ENCODE measurements around the gene MACROH2A1. TPM values are rescaled to one million over a fixed set of nuclear protein-coding genes. Genes with fewer than 3 reads are reported as not detected.

The MACROH2A1 gene
- total RNA-seq, 1 donor from 2014 or later: 319 TPM

DNA sequence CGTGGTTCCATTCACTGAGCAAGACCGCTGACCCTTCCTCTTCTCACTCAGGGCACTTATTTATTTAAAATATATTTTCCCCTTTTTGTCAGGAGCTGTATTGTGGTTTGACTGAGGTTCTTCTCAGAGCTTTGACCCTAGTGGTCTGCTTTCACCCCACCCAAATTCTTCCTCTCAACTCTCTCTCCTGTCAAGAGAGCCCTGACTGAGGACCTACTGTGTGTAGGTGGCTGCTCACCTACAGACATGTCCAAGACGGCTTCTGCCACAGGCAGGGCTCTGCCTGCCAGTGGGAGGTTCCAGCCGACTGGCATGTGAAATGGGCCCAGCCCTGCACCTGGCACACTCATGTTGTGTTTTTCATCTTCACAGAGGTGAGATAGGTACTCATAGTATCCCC, 42.9 kb upstream of the MACROH2A1 start:
- H3K27ac Mint-ChIP-seq: no peak overlapping the region
- TF ChIP-seq CTCF (IDR thresholded peaks at IDR 0.05; ENCODE audit: unreplicated experiment): no peak
- no peak for DNase-seq (ENCODE audit: low spot score, unreplicated experiment)
- peaks cover 5% of the 10 kb centered on the region for H3K4me1 Mint-ChIP-seq (ENCODE audit: low read depth)
- no peaks in the 10 kb centered on the region for H3K9me3 Mint-ChIP-seq (ENCODE audit: low read depth)
- no peaks in the 10 kb centered on the region for H3K36me3 Mint-ChIP-seq (ENCODE audit: insufficient read depth)
- H3K4me3 Mint-ChIP-seq (ENCODE audit: low read depth): no peak overlapping the region
- H3K27me3 Mint-ChIP-seq: peaks cover 12% of the 10 kb centered on the region

- H3K4me3 Mint-ChIP-seq (ENCODE audit: low read depth): no peak overlapping the region
- H3K27me3 Mint-ChIP-seq: peaks cover 12% of the 10 kb centered on the region
- no peak overlapping the region for H3K27ac Mint-ChIP-seq
These were observed 42.4 kb upstream of the MACROH2A1 start for GRCh38 chr5:135441350-135441831.

GRCh38 chr5:135440916-135441315, 41.9 kb upstream of the MACROH2A1 start:
- Mint-ChIP-seq H3K9me3 (ENCODE audit: low read depth) (no peaks in the 10 kb centered on the region), H3K27me3 (peaks cover 9% of the 10 kb centered on the region), H3K27ac (no peak overlapping the region), H3K4me3 (ENCODE audit: low read depth) (no peak overlapping the region), H3K36me3 (ENCODE audit: insufficient read depth) (no peaks in the 10 kb centered on the region), H3K4me1 (ENCODE audit: low read depth) (peaks cover 7% of the 10 kb centered on the region)
- DNase-seq (ENCODE audit: low spot score, unreplicated experiment): no peak
- TF ChIP-seq CTCF (IDR thresholded peaks at IDR 0.05; ENCODE audit: unreplicated experiment): no peak

More at GRCh38 chr5:135441350-135441831, 42.4 kb upstream of the MACROH2A1 start:
- no peak for TF ChIP-seq CTCF (IDR thresholded peaks at IDR 0.05; ENCODE audit: unreplicated experiment)
- H3K9me3 Mint-ChIP-seq (ENCODE audit: low read depth): no peaks in the 10 kb centered on the region
- no peak for DNase-seq (ENCODE audit: low spot score, unreplicated experiment)
- peaks cover 5% of the 10 kb centered on the region for H3K4me1 Mint-ChIP-seq (ENCODE audit: low read depth)
- no peaks in the 10 kb centered on the region for H3K36me3 Mint-ChIP-seq (ENCODE audit: insufficient read depth)

GRCh38 chr5:135439231-135440205, 40.5 kb upstream of the MACROH2A1 start:
- no peak for TF ChIP-seq CTCF (IDR thresholded peaks at IDR 0.05; ENCODE audit: unreplicated experiment)
- DNase-seq (ENCODE audit: low spot score, unreplicated experiment): no peak
- Mint-ChIP-seq H3K27ac (no peak overlapping the region), H3K4me3 (ENCODE audit: low read depth) (no peak overlapping the region), H3K4me1 (ENCODE audit: low read depth) (peaks cover 7% of the 10 kb centered on the region), H3K9me3 (ENCODE audit: low read depth) (no peaks in the 10 kb centered on the region), H3K27me3 (peaks cover 13% of the 10 kb centered on the region), H3K36me3 (ENCODE audit: insufficient read depth) (no peaks in the 10 kb centered on the region)

DNA sequence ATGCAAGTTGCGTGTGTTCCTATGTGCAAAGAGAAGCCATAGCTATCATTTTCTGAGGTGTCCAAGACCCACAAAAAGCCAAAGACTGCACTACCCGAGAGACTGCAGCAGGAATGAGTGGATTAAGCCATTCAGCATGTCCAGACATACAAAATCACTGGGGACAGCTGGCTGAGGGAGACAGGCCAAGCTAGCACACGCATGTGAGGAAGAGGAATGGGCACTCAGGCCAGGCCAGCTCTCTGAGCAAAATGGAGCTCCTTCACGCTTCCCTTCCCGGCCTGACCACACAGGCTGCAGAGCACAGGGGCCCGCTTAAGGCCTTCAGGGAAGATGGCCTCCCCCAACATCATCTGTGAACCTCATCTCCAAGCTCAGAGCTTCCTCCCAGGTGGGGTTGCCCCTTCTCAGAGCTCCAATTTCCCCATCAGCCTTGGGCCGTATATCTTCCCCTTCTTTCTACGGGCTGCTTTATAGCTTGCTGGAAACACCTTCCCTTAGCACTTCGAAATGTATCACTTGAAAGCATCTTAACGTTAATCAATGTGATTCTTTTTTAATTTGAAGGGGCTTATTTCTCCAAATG, 39.7 kb upstream of the MACROH2A1 start:
- no peak overlapping the region for H3K27ac Mint-ChIP-seq

More for the DNA sequence above, 39.7 kb upstream of the MACROH2A1 start:
- peaks cover 4% of the 10 kb centered on the region for H3K4me1 Mint-ChIP-seq (ENCODE audit: low read depth)
- no peaks in the 10 kb centered on the region for H3K36me3 Mint-ChIP-seq (ENCODE audit: insufficient read depth)
- no peak for DNase-seq (ENCODE audit: low spot score, unreplicated experiment)
- no peak for TF ChIP-seq CTCF (IDR thresholded peaks at IDR 0.05; ENCODE audit: unreplicated experiment)
- H3K4me3 Mint-ChIP-seq (ENCODE audit: low read depth): no peak overlapping the region
- peaks cover 10% of the 10 kb centered on the region for H3K27me3 Mint-ChIP-seq
- no peaks in the 10 kb centered on the region for H3K9me3 Mint-ChIP-seq (ENCODE audit: low read depth)

Measured in progenitor cell of endocrine pancreas (in vitro differentiated cells).